H1 (cell line): ENCODE measurements around the gene STX4. TPM values are rescaled to one million over a fixed set of nuclear protein-coding genes. Genes with fewer than 3 reads are reported as not detected.

ENCODE experiments used
- CTCF ChIA-PET: fragments of 300-600 bp; sonication (Branson Sonifier 250); formaldehyde crosslinking; loops from one replicate; lab custom pipeline; 2021; ENCODE audit not compliant: partially characterized antibody; lab: Charles Lee
- POLR2A ChIA-PET: fragments of 300-600 bp; sonication (Branson Sonifier 250); formaldehyde crosslinking; loops from one replicate; lab custom pipeline; 2021; ENCODE audit warnings: inconsistent platforms; ENCODE audit not compliant: partially characterized antibody; lab: Charles Lee
- DNase-seq, 2 experiments: peaks; one replicate each; pipeline versions ENCODE4 v3.0.0 to v3.0.0-alpha.2; 2010 to 2022; ENCODE audit warnings: low spot score in 2 of 2, low read depth in 1 of 2, mixed read lengths in 1 of 2
- FAIRE-seq: peaks from 2 replicates; lab custom pipeline; 2011; peaks lifted over from hg19 to GRCh38; lab: Jason Lieb, UNC
- H2AFZ ChIP-seq: 2 replicates; pipeline ENCODE4 v1.8.1; 2012; ENCODE audit warnings: low read length, inconsistent platforms
- H2AK5ac ChIP-seq: 2 replicates; pipeline ENCODE4 v1.6.1; 2013; ENCODE audit warnings: low read depth, low read length
- H2BK120ac ChIP-seq: replicated peaks from 2 replicates; pipeline ENCODE3; 2013; ENCODE audit warnings: low read depth, low read length, inconsistent platforms
- H2BK12ac ChIP-seq: 2 replicates; pipeline ENCODE4 v1.6.1; 2013; ENCODE audit warnings: low read depth, low read length
- H2BK15ac ChIP-seq: 2 replicates; pipeline ENCODE4 v1.6.1; 2013; ENCODE audit warnings: low read length
- H2BK20ac ChIP-seq: 2 replicates; pipeline ENCODE4 v1.6.1; 2013; ENCODE audit warnings: low read length
- H2BK5ac ChIP-seq: 2 replicates; pipeline ENCODE4 v1.6.1; 2013; ENCODE audit warnings: low read depth, low read length
- H3K14ac ChIP-seq: 2 replicates; pipeline ENCODE4 v1.6.1; 2013; ENCODE audit warnings: inconsistent platforms; ENCODE audit not compliant: insufficient read length
- H3K18ac ChIP-seq: 2 replicates; pipeline ENCODE4 v1.6.1; 2013; ENCODE audit warnings: low read length; ENCODE audit errors: extremely low read depth
- H3K23ac ChIP-seq: 2 replicates; pipeline ENCODE4 v1.6.1; 2013; ENCODE audit warnings: inconsistent platforms; ENCODE audit not compliant: insufficient read length
- H3K23me2 ChIP-seq: 2 replicates; pipeline ENCODE4 v1.6.1; 2013; ENCODE audit warnings: low read depth, low read length
- H3K27ac ChIP-seq: 2 replicates; pipeline ENCODE4 v1.6.1; 2011; ENCODE audit warnings: low read depth, low read length, inconsistent platforms
- H3K27me3 ChIP-seq, 4 experiments: replicated peaks in 1 of 4; 1 replicate in 1 of 4; 2 replicates in 3 of 4; pipeline versions ENCODE4 v1.6.1 to v1.8.1; 2011 to 2013; ENCODE audit warnings: low read length in 3 of 4, mild to moderate bottlenecking in 3 of 4, inconsistent platforms in 2 of 4, mixed read lengths in 2 of 4, moderate library complexity in 1 of 4; ENCODE audit not compliant: control insufficient read depth in 3 of 4, insufficient read depth in 3 of 4; ENCODE audit errors: extremely low read depth in 1 of 4
- H3K36me3 ChIP-seq, 4 experiments: 2 replicates each; pipeline versions ENCODE4 v1.6.1 to v1.8.1; 2011 to 2013; ENCODE audit warnings: mild to moderate bottlenecking in 4 of 4, low read length in 3 of 4, moderate library complexity in 2 of 4, control low read depth in 1 of 4, inconsistent platforms in 1 of 4; ENCODE audit not compliant: insufficient read depth in 4 of 4, control insufficient read depth in 2 of 4
- H3K4ac ChIP-seq: replicated peaks from 2 replicates; pipeline ENCODE3; 2013; ENCODE audit warnings: low read length, low read depth, mixed read lengths, inconsistent platforms; ENCODE audit not compliant: insufficient read length
- H3K4me1 ChIP-seq, 4 experiments: replicated peaks in 1 of 4; 1 replicate in 1 of 4; 2 replicates in 3 of 4; pipeline versions ENCODE4 v1.6.1 to v1.8.1; 2011 to 2013; ENCODE audit warnings: low read length in 3 of 4, inconsistent platforms in 2 of 4, mixed read lengths in 1 of 4; ENCODE audit not compliant: insufficient read depth in 4 of 4, control insufficient read depth in 3 of 4
- H3K4me2 ChIP-seq, 2 experiments: 2 replicates each; pipeline versions ENCODE4 v1.6.1 to v1.8.1; 2011 to 2013; ENCODE audit warnings: low read depth in 2 of 2, low read length in 2 of 2, control low read depth in 1 of 2, inconsistent platforms in 1 of 2, mild to moderate bottlenecking in 1 of 2; ENCODE audit not compliant: insufficient read depth in 1 of 2
- H3K4me3 ChIP-seq, 4 experiments: fragments of 200-600, 300-600 bp in 1 of 4; sonication (generic), shearing (Covaris generic), sonication (Bioruptor Twin) in 1 of 4; 2 replicates each; pipeline versions ENCODE4 v1.5.1 to v1.8.1; 2011 to 2016; ENCODE audit warnings: low read length in 4 of 4, low read depth in 3 of 4, control low read depth in 2 of 4, inconsistent platforms in 2 of 4, mild to moderate bottlenecking in 2 of 4, mixed read lengths in 1 of 4, moderate library complexity in 1 of 4; ENCODE audit not compliant: insufficient read depth in 2 of 4; ENCODE audit errors: extremely low read depth in 1 of 4
- H3K56ac ChIP-seq: replicated peaks from 2 replicates; pipeline ENCODE3; 2013; ENCODE audit warnings: low read depth, mild to moderate bottlenecking, mixed read lengths, low read length, inconsistent platforms; ENCODE audit not compliant: insufficient read length
- H3K79me1 ChIP-seq: 2 replicates; pipeline ENCODE4 v1.6.1; 2013; ENCODE audit warnings: low read depth, low read length, control low read depth
- H3K79me2 ChIP-seq, 2 experiments: 2 replicates each; pipeline versions ENCODE4 v1.6.1 to v1.8.1; 2012 to 2013; ENCODE audit warnings: low read length in 2 of 2, mild to moderate bottlenecking in 2 of 2, inconsistent platforms in 1 of 2; ENCODE audit not compliant: insufficient read depth in 2 of 2, control insufficient read depth in 1 of 2
- H3K9ac ChIP-seq, 4 experiments: replicated peaks in 1 of 4; 1 replicate in 1 of 4; 2 replicates in 3 of 4; pipeline versions ENCODE4 v1.6.1 to v1.8.1; 2011 to 2013; ENCODE audit warnings: low read depth in 3 of 4, low read length in 3 of 4, control low read depth in 2 of 4, mild to moderate bottlenecking in 2 of 4, moderate library complexity in 2 of 4, inconsistent platforms in 1 of 4; ENCODE audit errors: extremely low read depth in 1 of 4
- H3K9me3 ChIP-seq, 2 experiments: 2 replicates each; pipeline versions ENCODE4 v1.6.1 to v1.8.1; 2012 to 2013; ENCODE audit warnings: mild to moderate bottlenecking in 2 of 2, moderate library complexity in 2 of 2, control low read depth in 1 of 2, inconsistent platforms in 1 of 2, low read depth in 1 of 2, low read length in 1 of 2, mixed read lengths in 1 of 2; ENCODE audit not compliant: insufficient read depth in 2 of 2
- H4K20me1 ChIP-seq, 2 experiments: replicated peaks in 1 of 2; 2 replicates each; pipeline versions ENCODE3 to v1.8.1; 2011 to 2013; ENCODE audit warnings: inconsistent platforms in 2 of 2, low read length in 2 of 2, mild to moderate bottlenecking in 1 of 2; ENCODE audit not compliant: insufficient read depth in 2 of 2, control insufficient read depth in 1 of 2
- H4K5ac ChIP-seq: 2 replicates; pipeline ENCODE4 v1.6.1; 2013; ENCODE audit warnings: low read length, low read depth, mixed read lengths, inconsistent platforms; ENCODE audit not compliant: insufficient read length
- H4K8ac ChIP-seq: 2 replicates; pipeline ENCODE4 v1.8.0; 2013; ENCODE audit warnings: mild to moderate bottlenecking, moderate library complexity, low read length, inconsistent platforms; ENCODE audit not compliant: insufficient read depth; ENCODE audit errors: extremely low read depth
- H4K91ac ChIP-seq: replicated peaks from 2 replicates; pipeline ENCODE3; 2013; ENCODE audit warnings: low read length, mixed read lengths, inconsistent platforms; ENCODE audit not compliant: insufficient read length
- EZH2 ChIP-seq: fragments of 200-600 bp; sonication (generic); IDR thresholded peaks from 2 replicates; pipeline ENCODE4 v1.7.1; 2012; ENCODE audit warnings: low read depth, mild to moderate bottlenecking, moderate library complexity, low read length, inconsistent platforms; ENCODE audit not compliant: severe bottlenecking
- KDM1A ChIP-seq: fragments of 200-600, 300-600 bp; sonication (generic); IDR thresholded peaks from 2 replicates; pipeline ENCODE4 v1.7.1; 2016; ENCODE audit warnings: mild to moderate bottlenecking, low read length, borderline replicate concordance
- RXRA ChIP-seq: IDR thresholded peaks from 2 replicates; pipeline ENCODE4 v1.6.1; 2011; ENCODE audit warnings: low read depth, mild to moderate bottlenecking, low read length, moderate library complexity; ENCODE audit not compliant: insufficient read depth
- SP2 ChIP-seq: IDR thresholded peaks from 2 replicates; pipeline ENCODE4 v1.6.1; 2012; ENCODE audit warnings: mild to moderate bottlenecking, low read length, inconsistent platforms
- YY1 ChIP-seq: IDR thresholded peaks from 2 replicates; pipeline ENCODE4 v1.6.1; 2011; ENCODE audit warnings: low read depth, mild to moderate bottlenecking, low read length
- WGBS, 2 experiments: shearing (Covaris generic) in 1 of 2; methylation state at CpG; one replicate each; pipeline versions ENCODE4 v1.1.6 to v1.1.7; 2013 to 2015; ENCODE audit warnings: low lambda C conversion rate in 2 of 2, mixed read lengths in 2 of 2, inconsistent platforms in 1 of 2, low coverage in 1 of 2, missing lambda C conversion rate in 1 of 2; ENCODE audit not compliant: insufficient replicate concordance in 2 of 2, insufficient coverage in 1 of 2, insufficient read length in 1 of 2; ENCODE audit errors: extremely low coverage in 1 of 2, missing lambda C conversion rate in 1 of 2; 5-methylcytosine and 5-hydroxymethylcytosine counted together
- polyA plus RNA-seq, 7 experiments: library from polyadenylated mRNA; depleted of rRNA in 3 of 7; stranded (reverse) in 5 of 7; unstranded in 2 of 7; fragments of >200 nt in 5 of 7; fragments of 200-250 nt in 2 of 7; gene quantifications; 1 replicate in 5 of 7; 2 replicates in 1 of 7; 4 replicates in 1 of 7; pipeline versions ENCODE4 v1.2.1 to v1.2.3, GENCODE V29; 2011 to 2013; ENCODE audit warnings: missing spikeins in 2 of 7, mixed read lengths in 2 of 7
- total RNA-seq: library from RNA; stranded (reverse); fragmentation: NEBNext Ultra II Directional; extraction: Animal tissue kit (Norgen Biotek cat#: 25700); gene quantifications from 2 replicates; pipeline ENCODE4 v1.2.1, GENCODE V29; 2021

Gene STX4
- total and polyA plus RNA-seq, 2 of the 8 experiments (the other 6 are each of a cell fraction or from before 2014, with no cell fraction given): 25.8 to 32.3 TPM

DNA sequence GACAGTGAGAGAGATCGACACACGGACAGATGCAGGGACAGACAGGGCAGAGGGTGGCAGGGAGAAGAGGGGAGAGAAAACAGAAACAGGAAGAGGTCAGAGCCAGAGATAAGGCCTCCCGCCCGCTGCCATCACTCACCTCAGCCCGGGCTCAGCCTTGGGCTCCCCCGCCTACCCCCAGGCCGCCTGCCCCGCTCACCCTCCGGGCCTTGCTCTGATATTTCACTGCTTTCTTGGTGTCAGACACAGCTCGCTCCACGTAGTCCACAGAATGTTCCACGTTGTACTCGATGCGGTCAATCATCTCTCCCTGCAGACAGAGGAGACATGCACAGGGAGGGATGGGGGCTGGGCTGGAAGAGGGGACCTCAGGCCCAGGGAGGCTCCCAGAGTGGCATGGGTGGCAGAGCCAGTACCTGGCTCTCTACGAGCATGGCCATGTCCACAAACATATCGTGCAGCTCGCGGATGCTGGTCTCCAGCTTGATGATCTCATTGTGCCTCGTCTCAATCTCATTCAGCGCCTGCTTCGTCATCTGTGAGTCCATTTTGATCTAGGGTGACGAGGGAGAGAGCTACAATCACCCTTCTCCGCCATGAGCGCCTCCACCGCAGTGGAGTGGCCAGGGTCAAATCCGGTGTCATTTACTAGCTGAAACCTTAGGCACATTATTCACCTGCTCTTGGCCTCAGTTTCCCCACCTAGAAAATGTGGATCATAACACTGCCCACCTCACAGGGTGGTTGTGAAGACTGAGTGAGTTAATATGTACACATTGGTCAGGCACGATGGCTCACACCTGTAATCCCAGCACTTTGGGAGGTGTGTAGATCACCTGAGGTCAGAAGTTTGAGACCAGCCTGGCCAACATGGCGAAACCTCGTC lies 40.2 kb upstream of the STX4 start:
- no peak overlapping the region for H2BK15ac ChIP-seq
- TF ChIP-seq SP2: no peak
- TF ChIP-seq KDM1A: no peak
- TF ChIP-seq RXRA: no peak
- no peak for TF ChIP-seq YY1
- no peak for TF ChIP-seq EZH2
- H3K9ac ChIP-seq: no peak overlapping the region
- WGBS, 2 experiments: 85% methylated on average over 23 of the region's 29 CpGs; no CpG with 5 or more reads in 1 of the 2 experiments
- H2BK120ac ChIP-seq: no peak overlapping the region
- H3K18ac ChIP-seq: no peak overlapping the region
- H3K23ac ChIP-seq: no peak overlapping the region
- no peak overlapping the region for H3K4me2 ChIP-seq
- no peaks in the 10 kb centered on the region for H3K9me3 ChIP-seq
- no peak overlapping the region for H3K56ac ChIP-seq
- H4K91ac ChIP-seq: no peak overlapping the region
- H3K27me3 ChIP-seq: no peaks in the 10 kb centered on the region; a peak in 2 of 7 replicates
- peaks cover 0 to 13% (median 10%) of the 10 kb centered on the region in 4 experiments; a peak in 6 of 7 replicates for H3K4me1 ChIP-seq
- no peak overlapping the region for H2BK12ac ChIP-seq
- H3K4ac ChIP-seq: no peak overlapping the region
- H2BK5ac ChIP-seq: no peak overlapping the region
- no peaks in the 10 kb centered on the region for H3K79me2 ChIP-seq
- H4K20me1 ChIP-seq: peaks cover 0 to 3% of the 10 kb centered on the region in 2 experiments
- H3K36me3 ChIP-seq: no peaks in the 10 kb centered on the region
- H4K8ac ChIP-seq: peak overlapping the region; percentile 29; the same call in 1 of the 2 replicates
- no peak overlapping the region for H3K27ac ChIP-seq
- ChIA-PET CTCF (interaction anchor here (0.7 to 1.8 kb wide), 7 partner anchors 8 to 210 kb away, joined by 3 to 9 read pairs (median 3); partner anchors contain the start of genes HSD3B7 and KAT8), POLR2A (interaction anchor here (0.6 to 1.8 kb wide), 5 partner anchors 9 to 231 kb away, joined by 3 to 5 read pairs (median 4); partner anchors contain the start of genes FUS and KAT8)
- no peak overlapping the region for H4K5ac ChIP-seq
- H2AK5ac ChIP-seq: no peak overlapping the region
- H3K79me1 ChIP-seq: no peaks in the 10 kb centered on the region
- DNase-seq: no peak
- no peak for FAIRE-seq
- H2BK20ac ChIP-seq: no peak overlapping the region
- no peak overlapping the region for H3K4me3 ChIP-seq
- peaks cover 12% of the 10 kb centered on the region for H3K23me2 ChIP-seq
- H2AFZ ChIP-seq: no peak overlapping the region
- no peak overlapping the region for H3K14ac ChIP-seq
